Left ventricle myocardium inferior (tissue), 1 donor: ENCODE results near the gene PRSS21. TPM values are rescaled to one million over a fixed set of nuclear protein-coding genes. Genes with fewer than 3 reads are reported as not detected.

Source experiments
- DNase-seq: peaks from one replicate; pipeline ENCODE4 v3.0.0-alpha.2; 2020
- H3K27ac ChIP-seq: fragments of 200-600 bp; replicated peaks from 2 replicates; pipeline ENCODE4 v1.8.0; 2021
- H3K27me3 ChIP-seq: fragments of 200-600 bp; 2 replicates; pipeline ENCODE4 v1.8.0; 2021; ENCODE audit warnings: low read depth
- H3K36me3 ChIP-seq: fragments of 200-600 bp; 2 replicates; pipeline ENCODE4 v1.8.0; 2021
- H3K4me1 ChIP-seq: fragments of 200-600 bp; 2 replicates; pipeline ENCODE4 v1.8.0; 2021
- H3K4me3 ChIP-seq: fragments of 200-600 bp; 2 replicates; pipeline ENCODE4 v1.8.0; 2021; ENCODE audit warnings: mild to moderate bottlenecking, moderate library complexity
- H3K9me3 ChIP-seq: fragments of 200-600 bp; replicated peaks from 2 replicates; pipeline ENCODE4 v1.8.0; 2021
- intact Hi-C: fragments of 100-400 bp; cut with micrococcal nuclease; formaldehyde crosslinking; loops from one replicate; pipeline ENCODE4 v1.11.0; 2022
- total RNA-seq: library from RNA; stranded (reverse); fragmentation: NEBNext Ultra II Directional; extraction: Animal tissue kit (Norgen Biotek cat#: 25700); gene quantifications from one replicate; pipeline ENCODE4 v1.2.1, GENCODE V29; 2021
- TF ChIP-seq, protein P1 (sequence below): fragments of 200-600 bp; IDR thresholded peaks from 2 replicates; pipeline ENCODE4 v1.8.0; 2021; ENCODE audit warnings: antibody characterized with exemption, mild to moderate bottlenecking, borderline replicate concordance
- donor health status: DM: no; HTN: yes; CAD: no; lungs with severe emphysema.

Gene PRSS21
- total RNA-seq, 1 donor from 2014 or later: not detected

DNA sequence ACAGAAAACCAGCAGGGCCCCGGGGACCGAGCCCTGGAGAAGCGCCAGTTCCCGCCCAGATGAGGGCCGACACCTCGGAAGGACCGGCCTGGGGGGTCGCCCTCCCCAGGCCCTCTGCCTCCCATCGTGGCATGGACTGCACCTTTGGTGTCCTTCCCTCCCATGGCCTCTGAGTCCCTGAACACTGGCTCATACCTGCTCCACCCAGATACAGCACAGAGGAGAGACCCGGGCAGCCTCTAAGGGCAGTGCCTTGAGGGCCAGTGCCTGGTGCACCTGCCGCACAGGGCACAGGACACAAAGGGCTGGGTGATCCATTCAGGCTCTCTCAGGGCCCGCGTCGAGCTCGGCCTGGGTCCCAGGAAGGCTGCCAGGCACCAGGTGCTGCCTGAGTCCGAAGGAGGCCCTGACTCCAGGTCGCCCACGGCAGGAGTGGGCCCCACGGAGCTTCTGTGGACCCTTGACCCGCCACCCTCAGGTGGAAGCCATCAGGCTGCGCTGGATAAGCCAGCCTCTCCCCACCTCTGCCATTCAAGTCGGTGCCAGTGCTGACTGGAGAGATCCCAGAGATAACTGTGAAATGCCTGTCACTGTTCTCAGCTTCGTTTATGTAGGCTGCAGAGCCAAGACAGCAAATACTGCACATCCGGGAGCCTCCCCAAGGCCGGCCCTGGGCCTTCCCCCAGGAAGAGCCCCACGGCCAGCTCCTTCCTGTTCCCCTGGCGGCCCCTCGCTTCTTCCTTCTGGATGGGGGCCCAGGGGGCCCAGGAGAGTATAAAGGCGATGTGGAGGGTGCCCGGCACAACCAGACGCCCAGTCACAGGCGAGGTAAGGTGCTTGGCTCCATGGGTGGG lies 12.7 kb downstream of the PRSS21 start, which contains the start of gene ZG16B:
ZG16B (plus strand) TSS at position 803 of the 854 bp plus-strand sequence. CDS start 139 bp downstream, outside the sequence.
- Histone ChIP-seq H3K9me3 (no peaks in the 10 kb centered on the region), H3K4me1 (no peaks in the 10 kb centered on the region), H3K27me3 (peaks cover 77% of the 10 kb centered on the region), H3K36me3 (no peaks in the 10 kb centered on the region), H3K4me3 (no peak within 1 kb of the TSS), H3K27ac (no peak within 1 kb of the TSS)
- TF ChIP-seq, protein P1, sequence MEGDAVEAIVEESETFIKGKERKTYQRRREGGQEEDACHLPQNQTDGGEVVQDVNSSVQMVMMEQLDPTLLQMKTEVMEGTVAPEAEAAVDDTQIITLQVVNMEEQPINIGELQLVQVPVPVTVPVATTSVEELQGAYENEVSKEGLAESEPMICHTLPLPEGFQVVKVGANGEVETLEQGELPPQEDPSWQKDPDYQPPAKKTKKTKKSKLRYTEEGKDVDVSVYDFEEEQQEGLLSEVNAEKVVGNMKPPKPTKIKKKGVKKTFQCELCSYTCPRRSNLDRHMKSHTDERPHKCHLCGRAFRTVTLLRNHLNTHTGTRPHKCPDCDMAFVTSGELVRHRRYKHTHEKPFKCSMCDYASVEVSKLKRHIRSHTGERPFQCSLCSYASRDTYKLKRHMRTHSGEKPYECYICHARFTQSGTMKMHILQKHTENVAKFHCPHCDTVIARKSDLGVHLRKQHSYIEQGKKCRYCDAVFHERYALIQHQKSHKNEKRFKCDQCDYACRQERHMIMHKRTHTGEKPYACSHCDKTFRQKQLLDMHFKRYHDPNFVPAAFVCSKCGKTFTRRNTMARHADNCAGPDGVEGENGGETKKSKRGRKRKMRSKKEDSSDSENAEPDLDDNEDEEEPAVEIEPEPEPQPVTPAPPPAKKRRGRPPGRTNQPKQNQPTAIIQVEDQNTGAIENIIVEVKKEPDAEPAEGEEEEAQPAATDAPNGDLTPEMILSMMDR: no peak
- intact Hi-C loops: no loop called here
- no peak for DNase-seq

DNA sequence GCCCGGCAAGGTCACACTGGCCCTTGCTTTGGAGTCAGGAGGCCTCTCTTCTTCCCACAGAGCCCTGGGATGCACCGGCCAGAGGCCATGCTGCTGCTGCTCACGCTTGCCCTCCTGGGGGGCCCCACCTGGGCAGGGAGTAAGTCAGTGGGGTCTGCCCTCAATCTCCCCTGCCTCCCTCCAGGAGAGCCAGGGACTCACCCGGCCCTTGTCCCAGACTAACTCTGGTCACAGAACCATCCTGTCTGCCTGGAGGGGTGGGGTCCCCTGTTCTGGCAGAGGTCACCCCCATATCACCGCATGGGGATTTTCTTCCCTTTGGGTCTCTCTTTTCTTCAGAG lies 13.3 kb downstream of the PRSS21 start:
- H3K27me3 ChIP-seq: peaks cover 74% of the 10 kb centered on the region

DNA sequence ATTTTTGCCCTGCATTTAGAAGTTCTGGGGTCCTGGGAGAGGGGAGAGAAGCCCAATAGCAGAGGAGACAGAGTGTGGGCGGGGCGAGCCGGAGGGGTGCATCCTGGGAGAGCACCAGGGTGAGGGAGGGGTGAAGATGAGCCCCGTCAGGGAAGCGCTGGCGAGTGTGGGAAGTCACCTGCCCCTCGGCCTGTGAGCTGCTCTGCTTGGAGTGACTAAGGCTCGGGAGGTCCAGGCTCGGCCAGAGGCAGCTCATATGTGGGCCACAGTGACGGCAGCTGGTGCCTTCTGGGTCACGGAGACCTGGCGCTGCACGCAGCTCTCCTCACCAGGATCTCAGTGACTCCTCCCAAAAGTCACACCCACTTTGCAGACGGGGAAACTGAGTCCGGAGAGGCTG lies 14.2 kb downstream of the PRSS21 start:
- DNase-seq: no peak
- H3K27me3 ChIP-seq: peaks cover 73% of the 10 kb centered on the region
- TF ChIP-seq, protein P1: no peak
- H3K9me3 ChIP-seq: no peaks in the 10 kb centered on the region
- no peak overlapping the region for H3K27ac ChIP-seq
- H3K4me3 ChIP-seq: no peak overlapping the region
- intact Hi-C loops: no loop called here
- no peaks in the 10 kb centered on the region for H3K36me3 ChIP-seq
- H3K4me1 ChIP-seq: no peaks in the 10 kb centered on the region

More for the DNA sequence above, 13.3 kb downstream of the PRSS21 start:
- Histone ChIP-seq H3K36me3 (no peaks in the 10 kb centered on the region), H3K4me3 (no peak overlapping the region), H3K27ac (no peak overlapping the region), H3K9me3 (no peaks in the 10 kb centered on the region), H3K4me1 (no peaks in the 10 kb centered on the region)
- intact Hi-C loops: no loop called here
- no peak for DNase-seq
- TF ChIP-seq, protein P1: no peak

DNA sequence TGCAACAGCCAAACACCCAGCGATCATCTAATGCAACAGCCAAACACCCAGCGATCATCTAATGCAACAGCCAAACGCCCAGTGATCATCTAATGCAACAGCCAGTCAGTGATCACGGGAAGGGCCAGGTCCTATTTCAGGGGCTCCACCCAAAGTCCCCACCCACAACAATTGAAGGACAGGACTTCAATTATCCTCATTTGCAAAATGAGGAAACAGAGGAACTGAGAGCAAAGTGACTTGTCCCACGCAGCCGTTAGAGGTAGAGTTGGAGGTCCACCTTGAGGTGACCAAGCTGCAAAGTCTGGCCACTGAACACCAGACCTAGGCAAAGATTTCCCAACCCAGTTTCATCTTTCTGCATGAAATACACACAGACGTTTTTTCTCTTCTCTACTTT lies 16.7 kb downstream of the PRSS21 start:
- H3K36me3 ChIP-seq: no peaks in the 10 kb centered on the region
- no peaks in the 10 kb centered on the region for H3K4me1 ChIP-seq
- DNase-seq: no peak
- TF ChIP-seq, protein P1: no peak
- H3K9me3 ChIP-seq: no peaks in the 10 kb centered on the region
- H3K27me3 ChIP-seq: peaks cover 71% of the 10 kb centered on the region
- no peak overlapping the region for H3K27ac ChIP-seq
- no peak overlapping the region for H3K4me3 ChIP-seq
- intact Hi-C loops: no loop called here

DNA sequence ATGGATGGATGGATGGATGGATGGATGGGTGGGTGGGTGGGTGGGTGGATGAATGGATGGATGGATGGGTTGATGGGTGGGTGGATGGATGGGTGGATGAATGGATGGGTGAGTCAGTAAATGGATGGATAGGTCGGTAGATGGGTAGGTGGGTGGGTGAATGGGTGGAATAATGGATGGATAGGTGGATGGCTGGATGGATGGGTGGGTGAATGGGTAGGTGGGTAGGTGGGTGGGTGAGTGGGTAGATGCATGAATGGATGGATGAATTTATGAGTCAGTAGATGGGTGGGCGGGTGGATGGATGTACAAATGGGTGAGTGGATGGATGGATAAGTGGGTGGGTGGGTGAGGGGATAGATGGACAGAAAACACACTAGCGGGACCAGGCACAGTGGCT lies 17.9 kb downstream of the PRSS21 start:
- Histone ChIP-seq H3K36me3 (no peaks in the 10 kb centered on the region), H3K4me3 (no peak overlapping the region), H3K4me1 (no peaks in the 10 kb centered on the region), H3K9me3 (no peaks in the 10 kb centered on the region), H3K27ac (no peak overlapping the region), H3K27me3 (peaks cover 71% of the 10 kb centered on the region)
- TF ChIP-seq, protein P1: no peak
- no peak for DNase-seq
- intact Hi-C loops: no loop called here
